H1 (cell line): ENCODE measurements around the gene RNU1-4. TPM values are rescaled to one million over a fixed set of nuclear protein-coding genes. Genes with fewer than 3 reads are reported as not detected.
A peak's percentile ranks its signal among the peaks of the same experiment; 100 is the strongest.

ENCODE experiments used
- CTCF ChIA-PET: fragments of 300-600 bp; sonication (Branson Sonifier 250); formaldehyde crosslinking; loops from one replicate; lab custom pipeline; 2021; ENCODE audit not compliant: partially characterized antibody; lab: Charles Lee
- POLR2A ChIA-PET: fragments of 300-600 bp; sonication (Branson Sonifier 250); formaldehyde crosslinking; loops from one replicate; lab custom pipeline; 2021; ENCODE audit warnings: inconsistent platforms; ENCODE audit not compliant: partially characterized antibody; lab: Charles Lee
- DNase-seq, 2 experiments: peaks; one replicate each; pipeline versions ENCODE4 v3.0.0 to v3.0.0-alpha.2; 2010 to 2022; ENCODE audit warnings: low spot score in 2 of 2, low read depth in 1 of 2, mixed read lengths in 1 of 2
- FAIRE-seq: peaks from 2 replicates; lab custom pipeline; 2011; peaks lifted over from hg19 to GRCh38; lab: Jason Lieb, UNC
- H2AFZ ChIP-seq: 2 replicates; pipeline ENCODE4 v1.8.1; 2012; ENCODE audit warnings: low read length, inconsistent platforms
- H2AK5ac ChIP-seq: 2 replicates; pipeline ENCODE4 v1.6.1; 2013; ENCODE audit warnings: low read depth, low read length
- H2BK120ac ChIP-seq: replicated peaks from 2 replicates; pipeline ENCODE3; 2013; ENCODE audit warnings: low read depth, low read length, inconsistent platforms
- H2BK12ac ChIP-seq: 2 replicates; pipeline ENCODE4 v1.6.1; 2013; ENCODE audit warnings: low read depth, low read length
- H2BK15ac ChIP-seq: 2 replicates; pipeline ENCODE4 v1.6.1; 2013; ENCODE audit warnings: low read length
- H2BK20ac ChIP-seq: 2 replicates; pipeline ENCODE4 v1.6.1; 2013; ENCODE audit warnings: low read length
- H2BK5ac ChIP-seq: 2 replicates; pipeline ENCODE4 v1.6.1; 2013; ENCODE audit warnings: low read depth, low read length
- H3K14ac ChIP-seq: 2 replicates; pipeline ENCODE4 v1.6.1; 2013; ENCODE audit warnings: inconsistent platforms; ENCODE audit not compliant: insufficient read length
- H3K18ac ChIP-seq: 2 replicates; pipeline ENCODE4 v1.6.1; 2013; ENCODE audit warnings: low read length; ENCODE audit errors: extremely low read depth
- H3K23ac ChIP-seq: 2 replicates; pipeline ENCODE4 v1.6.1; 2013; ENCODE audit warnings: inconsistent platforms; ENCODE audit not compliant: insufficient read length
- H3K23me2 ChIP-seq: 2 replicates; pipeline ENCODE4 v1.6.1; 2013; ENCODE audit warnings: low read depth, low read length
- H3K27ac ChIP-seq: 2 replicates; pipeline ENCODE4 v1.6.1; 2011; ENCODE audit warnings: low read depth, low read length, inconsistent platforms
- H3K27me3 ChIP-seq, 4 experiments: replicated peaks in 1 of 4; 1 replicate in 1 of 4; 2 replicates in 3 of 4; pipeline versions ENCODE4 v1.6.1 to v1.8.1; 2011 to 2013; ENCODE audit warnings: low read length in 3 of 4, mild to moderate bottlenecking in 3 of 4, inconsistent platforms in 2 of 4, mixed read lengths in 2 of 4, moderate library complexity in 1 of 4; ENCODE audit not compliant: control insufficient read depth in 3 of 4, insufficient read depth in 3 of 4; ENCODE audit errors: extremely low read depth in 1 of 4
- H3K36me3 ChIP-seq, 4 experiments: 2 replicates each; pipeline versions ENCODE4 v1.6.1 to v1.8.1; 2011 to 2013; ENCODE audit warnings: mild to moderate bottlenecking in 4 of 4, low read length in 3 of 4, moderate library complexity in 2 of 4, control low read depth in 1 of 4, inconsistent platforms in 1 of 4; ENCODE audit not compliant: insufficient read depth in 4 of 4, control insufficient read depth in 2 of 4
- H3K4ac ChIP-seq: replicated peaks from 2 replicates; pipeline ENCODE3; 2013; ENCODE audit warnings: low read length, low read depth, mixed read lengths, inconsistent platforms; ENCODE audit not compliant: insufficient read length
- H3K4me1 ChIP-seq, 4 experiments: replicated peaks in 1 of 4; 1 replicate in 1 of 4; 2 replicates in 3 of 4; pipeline versions ENCODE4 v1.6.1 to v1.8.1; 2011 to 2013; ENCODE audit warnings: low read length in 3 of 4, inconsistent platforms in 2 of 4, mixed read lengths in 1 of 4; ENCODE audit not compliant: insufficient read depth in 4 of 4, control insufficient read depth in 3 of 4
- H3K4me2 ChIP-seq, 2 experiments: 2 replicates each; pipeline versions ENCODE4 v1.6.1 to v1.8.1; 2011 to 2013; ENCODE audit warnings: low read depth in 2 of 2, low read length in 2 of 2, control low read depth in 1 of 2, inconsistent platforms in 1 of 2, mild to moderate bottlenecking in 1 of 2; ENCODE audit not compliant: insufficient read depth in 1 of 2
- H3K4me3 ChIP-seq, 4 experiments: fragments of 200-600, 300-600 bp in 1 of 4; sonication (generic), shearing (Covaris generic), sonication (Bioruptor Twin) in 1 of 4; 2 replicates each; pipeline versions ENCODE4 v1.5.1 to v1.8.1; 2011 to 2016; ENCODE audit warnings: low read length in 4 of 4, low read depth in 3 of 4, control low read depth in 2 of 4, inconsistent platforms in 2 of 4, mild to moderate bottlenecking in 2 of 4, mixed read lengths in 1 of 4, moderate library complexity in 1 of 4; ENCODE audit not compliant: insufficient read depth in 2 of 4; ENCODE audit errors: extremely low read depth in 1 of 4
- H3K56ac ChIP-seq: replicated peaks from 2 replicates; pipeline ENCODE3; 2013; ENCODE audit warnings: low read depth, mild to moderate bottlenecking, mixed read lengths, low read length, inconsistent platforms; ENCODE audit not compliant: insufficient read length
- H3K79me1 ChIP-seq: 2 replicates; pipeline ENCODE4 v1.6.1; 2013; ENCODE audit warnings: low read depth, low read length, control low read depth
- H3K79me2 ChIP-seq, 2 experiments: 2 replicates each; pipeline versions ENCODE4 v1.6.1 to v1.8.1; 2012 to 2013; ENCODE audit warnings: low read length in 2 of 2, mild to moderate bottlenecking in 2 of 2, inconsistent platforms in 1 of 2; ENCODE audit not compliant: insufficient read depth in 2 of 2, control insufficient read depth in 1 of 2
- H3K9ac ChIP-seq, 4 experiments: replicated peaks in 1 of 4; 1 replicate in 1 of 4; 2 replicates in 3 of 4; pipeline versions ENCODE4 v1.6.1 to v1.8.1; 2011 to 2013; ENCODE audit warnings: low read depth in 3 of 4, low read length in 3 of 4, control low read depth in 2 of 4, mild to moderate bottlenecking in 2 of 4, moderate library complexity in 2 of 4, inconsistent platforms in 1 of 4; ENCODE audit errors: extremely low read depth in 1 of 4
- H3K9me3 ChIP-seq, 2 experiments: 2 replicates each; pipeline versions ENCODE4 v1.6.1 to v1.8.1; 2012 to 2013; ENCODE audit warnings: mild to moderate bottlenecking in 2 of 2, moderate library complexity in 2 of 2, control low read depth in 1 of 2, inconsistent platforms in 1 of 2, low read depth in 1 of 2, low read length in 1 of 2, mixed read lengths in 1 of 2; ENCODE audit not compliant: insufficient read depth in 2 of 2
- H4K20me1 ChIP-seq, 2 experiments: replicated peaks in 1 of 2; 2 replicates each; pipeline versions ENCODE3 to v1.8.1; 2011 to 2013; ENCODE audit warnings: inconsistent platforms in 2 of 2, low read length in 2 of 2, mild to moderate bottlenecking in 1 of 2; ENCODE audit not compliant: insufficient read depth in 2 of 2, control insufficient read depth in 1 of 2
- H4K5ac ChIP-seq: 2 replicates; pipeline ENCODE4 v1.6.1; 2013; ENCODE audit warnings: low read length, low read depth, mixed read lengths, inconsistent platforms; ENCODE audit not compliant: insufficient read length
- H4K8ac ChIP-seq: 2 replicates; pipeline ENCODE4 v1.8.0; 2013; ENCODE audit warnings: mild to moderate bottlenecking, moderate library complexity, low read length, inconsistent platforms; ENCODE audit not compliant: insufficient read depth; ENCODE audit errors: extremely low read depth
- H4K91ac ChIP-seq: replicated peaks from 2 replicates; pipeline ENCODE3; 2013; ENCODE audit warnings: low read length, mixed read lengths, inconsistent platforms; ENCODE audit not compliant: insufficient read length
- BACH1 ChIP-seq: IDR thresholded peaks from 2 replicates; pipeline ENCODE4 v1.6.1; 2012; ENCODE audit warnings: low read length, improper control_type of control experiment
- FOSL1 ChIP-seq: IDR thresholded peaks from 2 replicates; pipeline ENCODE4 v1.6.1; 2011; ENCODE audit warnings: mild to moderate bottlenecking, low read depth, low read length, moderate library complexity; ENCODE audit not compliant: insufficient read depth
- JUND ChIP-seq: IDR thresholded peaks from 2 replicates; pipeline ENCODE4 v1.6.1; 2011; ENCODE audit warnings: mild to moderate bottlenecking, improper control_type of control experiment, low read length
- POLR2AphosphoS5 ChIP-seq: IDR thresholded peaks from 2 replicates; pipeline ENCODE4 v1.6.1; 2011; ENCODE audit warnings: low read depth, low read length
- RNF2 ChIP-seq: fragments of 200-900, 300-1000 bp; sonication (generic); IDR thresholded peaks from 2 replicates; pipeline ENCODE4 v1.7.1; 2016; ENCODE audit warnings: borderline replicate concordance, low read depth, mild to moderate bottlenecking, antibody characterized with exemption, low read length; ENCODE audit not compliant: poor library complexity, severe bottlenecking; ENCODE audit errors: missing control alignments
- SIN3A ChIP-seq, 2 experiments: IDR thresholded peaks in 1 of 2; conservative IDR thresholded peaks in 1 of 2; 2 replicates each; pipeline ENCODE4 v1.6.1; 2011 to 2012; ENCODE audit warnings: low read length in 2 of 2, improper control_type of control experiment in 1 of 2, low read depth in 1 of 2, mild to moderate bottlenecking in 1 of 2
- USF2 ChIP-seq: IDR thresholded peaks from 2 replicates; pipeline ENCODE4 v1.6.1; 2011; ENCODE audit warnings: low read length, improper control_type of control experiment
- WGBS, 2 experiments: shearing (Covaris generic) in 1 of 2; methylation state at CpG; one replicate each; pipeline versions ENCODE4 v1.1.6 to v1.1.7; 2013 to 2015; ENCODE audit warnings: low lambda C conversion rate in 2 of 2, mixed read lengths in 2 of 2, inconsistent platforms in 1 of 2, low coverage in 1 of 2, missing lambda C conversion rate in 1 of 2; ENCODE audit not compliant: insufficient replicate concordance in 2 of 2, insufficient coverage in 1 of 2, insufficient read length in 1 of 2; ENCODE audit errors: extremely low coverage in 1 of 2, missing lambda C conversion rate in 1 of 2; 5-methylcytosine and 5-hydroxymethylcytosine counted together
- polyA plus RNA-seq, 7 experiments: library from polyadenylated mRNA; depleted of rRNA in 3 of 7; stranded (reverse) in 5 of 7; unstranded in 2 of 7; fragments of >200 nt in 5 of 7; fragments of 200-250 nt in 2 of 7; gene quantifications; 1 replicate in 5 of 7; 2 replicates in 1 of 7; 4 replicates in 1 of 7; pipeline versions ENCODE4 v1.2.1 to v1.2.3, GENCODE V29; 2011 to 2013; ENCODE audit warnings: missing spikeins in 2 of 7, mixed read lengths in 2 of 7
- total RNA-seq: library from RNA; stranded (reverse); fragmentation: NEBNext Ultra II Directional; extraction: Animal tissue kit (Norgen Biotek cat#: 25700); gene quantifications from 2 replicates; pipeline ENCODE4 v1.2.1, GENCODE V29; 2021

The RNU1-4 gene
- total and polyA plus RNA-seq, 2 of the 8 experiments (the other 6 are each of a cell fraction or from before 2014, with no cell fraction given), result 145 to 1,303 TPM

- no peaks in the 10 kb centered on the region for H3K36me3 ChIP-seq
- H3K79me2 ChIP-seq, result no peaks in the 10 kb centered on the region
- H3K4me3 ChIP-seq, result no peak overlapping the region
- ChIA-PET CTCF (interaction anchor here (0.6 to 29.9 kb wide), 8 partner anchors 8 to 108 kb away, joined by 3 to 723 read pairs (median 4); no protein-coding TSS in a partner anchor), POLR2A (interaction anchor here (0.7 to 1.6 kb wide), 3 partner anchors 8 to 204 kb away, joined by 3 to 4 read pairs (median 4); no protein-coding TSS in a partner anchor)
- no peak overlapping the region; a peak in 1 of 4 replicates for H3K4me2 ChIP-seq
- H3K27ac ChIP-seq, result no peak overlapping the region
- H4K8ac ChIP-seq, result peak overlapping the region; percentile 62; the same call in 1 of the 2 replicates
- H2BK5ac ChIP-seq, result no peak overlapping the region; the same call in 1 of the 2 replicates
- H3K23me2 ChIP-seq, result no peaks in the 10 kb centered on the region
- H3K18ac ChIP-seq, result no peak overlapping the region
- H2BK15ac ChIP-seq, result 0 out of 2 replicates have a peak overlapping the region, but pooled peaks have one; percentile 72
- H2BK12ac ChIP-seq, result peak overlapping the region; percentile 30; the same call in 1 of the 2 replicates
- no peak for FAIRE-seq
- no peak overlapping the region for H3K23ac ChIP-seq
- no peak overlapping the region for H3K9ac ChIP-seq
- H2BK120ac ChIP-seq, result no peak overlapping the region
- no peak overlapping the region for H2BK20ac ChIP-seq
- H4K20me1 ChIP-seq, result no peaks in the 10 kb centered on the region
- 72% methylated on average over 20 of the region's 20 CpGs; no CpG with 5 or more reads in 1 of the 2 experiments for WGBS, 2 experiments
- H3K4ac ChIP-seq, result no peak overlapping the region
- H3K27me3 ChIP-seq, result no peaks in the 10 kb centered on the region; a peak in 1 of 7 replicates
- H4K5ac ChIP-seq, result no peak overlapping the region
- H2AFZ ChIP-seq, result 0 out of 2 replicates have a peak overlapping the region, but pooled peaks have one; percentile 25
- peak overlapping the region; percentile 17 for H4K91ac ChIP-seq
- H3K79me1 ChIP-seq, result no peaks in the 10 kb centered on the region
- H2AK5ac ChIP-seq, result 0 out of 2 replicates have a peak overlapping the region, but pooled peaks have one; percentile 4
- H3K4me1 ChIP-seq, result peaks cover 0 to 6% (median 6%) of the 10 kb centered on the region in 4 experiments; a peak in 5 of 7 replicates
- no peaks in the 10 kb centered on the region for H3K9me3 ChIP-seq
- H3K14ac ChIP-seq, result no peak overlapping the region
- no peak overlapping the region for H3K56ac ChIP-seq
- DNase-seq, result peak in 1 of 2 experiments; percentile 66
- TF ChIP-seq RNF2, result no peak
- TF ChIP-seq BACH1, result no peak
- no peak for TF ChIP-seq USF2
- no peak for TF ChIP-seq JUND
- no peak for TF ChIP-seq SIN3A (conservative IDR thresholded peaks at IDR 0.05 in 1 of 2, IDR thresholded peaks at IDR 0.05 in 1 of 2; ENCODE audit: low read depth in 1 of 2, low read length in 2 of 2)
- TF ChIP-seq POLR2AphosphoS5, result no peak
- TF ChIP-seq FOSL1, result no peak
Observed at GRCh38 chr1:16717336-16718098, 22.8 kb upstream of the RNU1-4 start.
